Fibroblast of lung (primary cell): ENCODE results near the gene SEC61B.

Source experiments
- EZH2 ChIP-seq: IDR thresholded peaks from 2 replicates; pipeline ENCODE4 v1.5.1; 2012; ENCODE audit warnings: low read length, control low read depth, mild to moderate bottlenecking; ENCODE audit errors: missing control alignments
- TF ChIP-seq, protein P1 (sequence below), 2 donors: IDR thresholded peaks in 1 of 2; conservative IDR thresholded peaks in 1 of 2; 1 replicate in 1 of 2; 2 replicates in 1 of 2; pipeline ENCODE4 v1.5.1; 2011 to 2012; ENCODE audit warnings: low read length in 2 of 2, control low read depth in 1 of 2, inconsistent platforms in 1 of 2, low read depth in 1 of 2, mild to moderate bottlenecking in 1 of 2

DNA sequence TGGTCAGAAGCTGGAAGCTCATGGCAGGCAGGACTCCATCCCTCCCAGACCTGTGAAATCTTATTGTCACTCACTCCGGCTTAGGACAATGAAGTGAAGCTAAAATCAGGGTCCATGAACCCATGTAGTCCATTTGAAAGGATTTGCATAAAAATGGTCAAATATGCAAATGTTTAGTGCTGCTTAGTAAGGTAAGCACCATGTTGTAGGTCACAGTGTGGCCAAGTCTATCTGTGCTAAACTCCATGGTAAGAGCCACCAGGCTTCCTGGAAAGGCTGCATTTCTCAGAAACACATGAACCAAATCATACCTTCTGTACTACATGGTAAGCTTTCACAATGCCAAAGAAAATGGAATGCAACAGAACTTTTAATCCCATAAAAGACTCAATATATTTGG lies 6.0 kb upstream of the SEC61B start:
- TF ChIP-seq, protein P1, sequence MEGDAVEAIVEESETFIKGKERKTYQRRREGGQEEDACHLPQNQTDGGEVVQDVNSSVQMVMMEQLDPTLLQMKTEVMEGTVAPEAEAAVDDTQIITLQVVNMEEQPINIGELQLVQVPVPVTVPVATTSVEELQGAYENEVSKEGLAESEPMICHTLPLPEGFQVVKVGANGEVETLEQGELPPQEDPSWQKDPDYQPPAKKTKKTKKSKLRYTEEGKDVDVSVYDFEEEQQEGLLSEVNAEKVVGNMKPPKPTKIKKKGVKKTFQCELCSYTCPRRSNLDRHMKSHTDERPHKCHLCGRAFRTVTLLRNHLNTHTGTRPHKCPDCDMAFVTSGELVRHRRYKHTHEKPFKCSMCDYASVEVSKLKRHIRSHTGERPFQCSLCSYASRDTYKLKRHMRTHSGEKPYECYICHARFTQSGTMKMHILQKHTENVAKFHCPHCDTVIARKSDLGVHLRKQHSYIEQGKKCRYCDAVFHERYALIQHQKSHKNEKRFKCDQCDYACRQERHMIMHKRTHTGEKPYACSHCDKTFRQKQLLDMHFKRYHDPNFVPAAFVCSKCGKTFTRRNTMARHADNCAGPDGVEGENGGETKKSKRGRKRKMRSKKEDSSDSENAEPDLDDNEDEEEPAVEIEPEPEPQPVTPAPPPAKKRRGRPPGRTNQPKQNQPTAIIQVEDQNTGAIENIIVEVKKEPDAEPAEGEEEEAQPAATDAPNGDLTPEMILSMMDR (conservative IDR thresholded peaks at IDR 0.05 in 1 of 2, IDR thresholded peaks at IDR 0.05 in 1 of 2; ENCODE audit: low read depth in 1 of 2, low read length in 2 of 2) = no peak
- no peak for TF ChIP-seq EZH2
